Stimulated activated CD4-positive, alpha-beta T cell treated with anti-CD3 and anti-CD28 coated beads, TNF-alpha, amount 100 ng/mL, for 4 hours (primary cell): ENCODE results near the gene PRKCI.
"Not testable (repeated sequence)": the region's sequence is repeated elsewhere in the genome, so short reads cannot be mapped to it uniquely, and the experiment has no call there.

ENCODE experiments used
- DNase-seq, 3 experiments: peaks; one replicate each; pipeline ENCODE4 v3.0.0-alpha.2; 2020; ENCODE audit warnings: low read depth in 3 of 3

PRKCI gene

GRCh38 chr3:170338690-170339340 is 116.6 kb downstream of the PRKCI start:
- no peak for DNase-seq

- DNase-seq = not testable (repeated sequence)
Observed at GRCh38 chr3:170342273-170342672, 120.0 kb downstream of the PRKCI start.

- DNase-seq = not testable (repeated sequence)
Observed at GRCh38 chr3:170343859-170344258, 121.6 kb downstream of the PRKCI start.

GRCh38 chr3:170344971-170345370 is 122.7 kb downstream of the PRKCI start:
- DNase-seq = no peak

GRCh38 chr3:170346481-170347392 is 124.5 kb downstream of the PRKCI start:
- DNase-seq = no peak

- no peak for DNase-seq
Observed at GRCh38 chr3:170350515-170351413, 128.5 kb downstream of the PRKCI start.

GRCh38 chr3:170352936-170353335 is 130.7 kb downstream of the PRKCI start:
- DNase-seq = no peak

GRCh38 chr3:170353485-170353884 is 131.3 kb downstream of the PRKCI start:
- DNase-seq = no peak

GRCh38 chr3:170354760-170355159 is 132.5 kb downstream of the PRKCI start:
- no peak for DNase-seq
